Naive B cell (primary cell): ENCODE data around the gene AP2A2. TPM values are rescaled to one million over a fixed set of nuclear protein-coding genes. Genes with fewer than 3 reads are reported as not detected.
A peak's percentile ranks its signal among the peaks of the same experiment; 100 is the strongest.

ENCODE experiments used
- ATAC-seq, 2 donors: fragments of 150-1000 bp; cut with Tn5 transposase; 2 replicates each; pipeline ENCODE4 v1.10.0; 2021; ENCODE audit warnings: low read depth in 2 of 2, mild to moderate bottlenecking in 2 of 2, moderate library complexity in 2 of 2
- DNase-seq: peaks from one replicate; pipeline ENCODE4 v3.0.0; 2022
- H3K27ac Mint-ChIP-seq, 6 donors: one replicate each; pipeline ENCODE4 v1.8.0; 2020 to 2022; ENCODE audit warnings: mild to moderate bottlenecking in 6 of 6, mixed read lengths in 6 of 6, moderate library complexity in 5 of 6, inconsistent platforms in 2 of 6
- H3K27me3 Mint-ChIP-seq, 3 donors: one replicate each; pipeline ENCODE4 v1.8.0; 2021 to 2022; ENCODE audit warnings: mixed read lengths in 3 of 3, mild to moderate bottlenecking in 1 of 3
- H3K36me3 Mint-ChIP-seq, 2 donors: one replicate each; pipeline ENCODE4 v1.8.0; 2020 to 2022; ENCODE audit warnings: mixed read lengths in 2 of 2, inconsistent platforms in 1 of 2, mild to moderate bottlenecking in 1 of 2
- H3K4me1 Mint-ChIP-seq, 3 donors: one replicate each; pipeline ENCODE4 v1.8.0; 2020 to 2022; ENCODE audit warnings: mixed read lengths in 3 of 3, inconsistent platforms in 1 of 3, mild to moderate bottlenecking in 1 of 3, moderate library complexity in 1 of 3
- H3K4me3 Mint-ChIP-seq, 8 donors: one replicate each; pipeline ENCODE4 v1.8.0; 2020 to 2022; ENCODE audit warnings: mild to moderate bottlenecking in 8 of 8, mixed read lengths in 8 of 8, moderate library complexity in 8 of 8, inconsistent platforms in 2 of 8
- H3K9me3 Mint-ChIP-seq, 7 donors: one replicate each; pipeline ENCODE4 v1.8.0; 2020 to 2022; ENCODE audit warnings: mixed read lengths in 7 of 7, mild to moderate bottlenecking in 5 of 7, inconsistent platforms in 2 of 7, moderate library complexity in 1 of 7
- polyA plus RNA-seq, 6 donors: library from polyadenylated mRNA; unstranded; fragments of 300-500 nt; fragmentation: Illumina TruSeq; gene quantifications; one replicate each; pipeline ENCODE4 v1.2.3, GENCODE V29; 2021; ENCODE audit warnings: low read depth in 6 of 6

AP2A2 gene
- polyA plus RNA-seq, 6 donors from 2014 or later, result 3.3 to 9.2 (median 4.7) TPM

DNA sequence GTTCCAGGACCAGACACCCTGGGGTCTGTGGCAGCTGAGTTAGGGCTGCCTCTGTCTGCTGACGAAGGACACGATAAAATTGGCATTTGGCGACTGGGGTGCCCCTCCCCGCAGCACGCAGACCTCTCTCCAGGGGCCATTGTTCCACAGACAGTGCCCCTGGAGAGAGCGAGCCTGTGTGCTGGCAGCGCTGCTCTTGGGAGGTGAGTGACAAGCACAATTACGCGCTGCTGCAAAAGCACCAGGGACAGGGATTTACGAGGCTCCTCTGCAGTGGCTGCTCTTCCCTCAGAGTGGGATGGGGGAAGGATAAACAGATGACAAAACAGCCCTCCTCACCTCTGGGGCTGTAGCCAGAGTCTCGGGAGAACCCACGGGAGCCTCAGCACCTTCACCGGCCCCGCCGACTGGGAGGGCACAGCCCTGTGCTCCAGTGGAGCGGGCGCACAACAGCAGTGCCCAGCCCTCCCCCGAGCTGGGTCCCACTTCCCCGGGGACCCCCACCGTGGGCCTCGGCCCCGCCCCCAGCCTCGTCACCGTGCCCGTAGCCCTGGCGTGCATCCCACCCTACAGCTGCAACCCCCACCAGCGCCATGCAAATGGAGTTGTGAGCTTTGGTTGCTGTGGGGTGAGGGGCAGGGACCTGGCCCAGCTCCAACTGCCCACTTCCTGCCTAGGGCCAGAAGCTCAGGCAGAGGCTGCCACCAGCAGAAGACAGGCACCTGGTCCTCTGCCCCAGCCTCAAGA lies 34.7 kb upstream of the AP2A2 start:
- DNase-seq, result no peak
- H3K9me3 Mint-ChIP-seq, result no peaks in the 10 kb centered on the region
- H3K36me3 Mint-ChIP-seq, result peaks cover 0 to 9% of the 10 kb centered on the region in 2 donors
- H3K27ac Mint-ChIP-seq, result no peak overlapping the region
- no peak for ATAC-seq
- H3K4me3 Mint-ChIP-seq, result no peak overlapping the region
- peaks cover 0 to 14% (median 8%) of the 10 kb centered on the region in 3 donors for H3K4me1 Mint-ChIP-seq
- H3K27me3 Mint-ChIP-seq, result no peaks in the 10 kb centered on the region

DNA sequence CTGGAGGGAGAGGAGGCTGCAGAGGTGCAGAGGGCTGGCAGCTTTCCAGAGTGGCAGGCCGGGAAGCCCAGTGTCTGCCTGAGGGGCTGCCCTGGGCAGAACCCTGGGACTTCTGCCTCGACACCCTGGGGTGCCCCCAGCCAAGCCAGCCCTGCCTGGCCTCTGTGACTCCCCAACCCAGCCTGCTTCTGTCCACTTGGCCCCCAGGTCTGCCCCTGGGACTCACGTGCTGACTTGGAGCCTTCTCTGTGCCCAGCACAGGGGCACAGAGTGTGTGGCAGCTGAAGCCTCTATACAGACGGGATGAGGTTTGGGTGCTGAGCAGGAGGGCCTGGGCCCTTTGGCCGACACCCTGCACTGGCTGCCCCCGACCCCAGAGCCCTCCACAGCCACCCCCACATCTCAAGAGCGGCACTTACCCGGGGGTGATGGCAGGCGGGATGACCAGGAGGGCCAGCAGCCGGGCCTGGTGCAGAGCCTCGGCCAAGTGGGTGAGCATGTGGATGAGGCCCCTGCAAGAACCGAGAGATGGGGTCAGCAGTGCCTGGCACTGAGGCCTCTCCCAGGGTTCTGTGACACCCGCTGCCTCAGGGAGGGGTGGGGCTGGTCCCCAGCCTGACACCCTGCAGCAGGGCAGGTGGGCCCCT lies 32.5 kb upstream of the AP2A2 start:
- H3K4me1 Mint-ChIP-seq, result peaks cover 0 to 10% (median 4%) of the 10 kb centered on the region in 3 donors
- H3K27ac Mint-ChIP-seq, result no peak overlapping the region
- no peaks in the 10 kb centered on the region for H3K9me3 Mint-ChIP-seq
- ATAC-seq (no peak), DNase-seq (no peak)
- H3K36me3 Mint-ChIP-seq, result no peaks in the 10 kb centered on the region
- H3K4me3 Mint-ChIP-seq, result no peak overlapping the region
- H3K27me3 Mint-ChIP-seq, result no peaks in the 10 kb centered on the region

DNA sequence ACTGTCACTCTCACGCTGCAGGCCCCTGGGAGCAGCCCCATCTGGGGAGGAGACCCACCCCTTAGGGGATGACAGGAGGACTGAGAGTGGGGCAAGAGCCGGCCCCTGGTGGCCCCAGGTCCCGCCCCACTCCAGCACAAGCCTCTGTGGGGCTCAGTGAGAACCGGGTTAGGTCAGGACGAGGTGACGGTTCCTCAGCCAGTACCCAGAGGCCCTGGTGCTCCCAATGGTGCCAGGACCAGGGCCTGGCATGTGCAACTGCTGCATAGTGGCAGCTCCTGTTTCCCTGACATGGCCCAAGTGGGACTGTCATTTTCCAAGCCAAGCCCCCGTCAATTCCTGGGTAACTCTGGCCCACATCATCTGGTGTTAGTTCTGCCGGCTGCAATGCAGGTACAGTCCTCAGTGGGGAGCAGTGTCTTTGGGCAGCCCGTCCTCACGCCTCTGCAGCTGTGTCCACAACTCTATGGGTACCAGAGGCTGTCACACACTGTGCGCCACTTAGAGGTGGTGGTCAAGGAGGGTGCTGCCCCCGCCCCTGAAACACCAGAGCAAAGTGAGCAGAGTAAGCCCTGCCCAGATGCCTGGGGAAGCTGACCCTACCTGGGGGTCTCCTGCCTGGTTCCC lies 31.0 kb upstream of the AP2A2 start:
- ATAC-seq, result no peak

DNA sequence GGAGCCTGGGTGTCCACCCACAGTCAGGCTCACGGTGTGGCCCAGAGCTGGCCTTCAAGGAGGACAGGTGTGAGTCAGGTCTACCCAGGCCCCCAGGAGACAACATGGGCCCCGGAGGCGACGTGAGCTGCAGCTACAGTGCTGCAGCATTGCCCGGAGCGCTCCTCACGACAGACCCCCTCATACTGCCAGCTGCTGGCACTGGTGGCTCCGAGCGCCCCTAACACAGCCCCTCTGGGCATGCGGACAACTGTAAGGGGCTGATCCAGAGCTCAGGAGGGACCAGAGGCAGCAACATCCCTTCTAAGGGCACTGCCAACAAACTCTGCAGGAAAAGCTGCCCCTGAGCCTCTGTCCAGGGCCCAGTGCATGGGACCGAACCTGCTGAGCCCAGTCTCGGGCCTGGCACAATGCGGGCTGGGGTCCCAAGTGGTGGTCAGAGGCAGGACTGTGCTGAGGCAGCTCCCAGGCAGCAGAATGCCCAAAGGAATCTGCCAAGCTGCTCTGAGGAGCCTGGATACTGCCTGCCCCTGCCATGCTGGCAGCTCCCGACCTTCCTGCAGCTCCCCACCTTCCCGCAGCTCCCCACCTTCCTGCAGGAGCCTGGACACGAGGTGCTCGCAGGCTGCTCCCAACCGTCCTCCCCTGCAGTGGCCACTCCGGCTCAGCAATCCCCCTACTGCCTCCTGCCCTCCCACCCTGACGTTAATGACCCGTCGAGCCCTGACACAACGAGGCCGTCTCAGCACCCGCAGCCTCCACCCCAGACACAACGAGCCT lies 30.1 kb upstream of the AP2A2 start:
- Mint-ChIP-seq H3K27ac (no peak overlapping the region), H3K27me3 (no peaks in the 10 kb centered on the region), H3K4me3 (no peak overlapping the region), H3K36me3 (no peaks in the 10 kb centered on the region), H3K9me3 (no peaks in the 10 kb centered on the region), H3K4me1 (peaks cover 0 to 10% (median 0%) of the 10 kb centered on the region in 3 donors)
- DNase-seq (no peak), ATAC-seq (no peak)

More for the DNA sequence above, 31.0 kb upstream of the AP2A2 start:
- no peaks in the 10 kb centered on the region for H3K27me3 Mint-ChIP-seq
- no peak for DNase-seq
- H3K4me1 Mint-ChIP-seq, result peaks cover 0 to 10% (median 0%) of the 10 kb centered on the region in 3 donors
- H3K4me3 Mint-ChIP-seq, result no peak overlapping the region
- no peak overlapping the region for H3K27ac Mint-ChIP-seq
- no peaks in the 10 kb centered on the region for H3K9me3 Mint-ChIP-seq
- H3K36me3 Mint-ChIP-seq, result no peaks in the 10 kb centered on the region

DNA sequence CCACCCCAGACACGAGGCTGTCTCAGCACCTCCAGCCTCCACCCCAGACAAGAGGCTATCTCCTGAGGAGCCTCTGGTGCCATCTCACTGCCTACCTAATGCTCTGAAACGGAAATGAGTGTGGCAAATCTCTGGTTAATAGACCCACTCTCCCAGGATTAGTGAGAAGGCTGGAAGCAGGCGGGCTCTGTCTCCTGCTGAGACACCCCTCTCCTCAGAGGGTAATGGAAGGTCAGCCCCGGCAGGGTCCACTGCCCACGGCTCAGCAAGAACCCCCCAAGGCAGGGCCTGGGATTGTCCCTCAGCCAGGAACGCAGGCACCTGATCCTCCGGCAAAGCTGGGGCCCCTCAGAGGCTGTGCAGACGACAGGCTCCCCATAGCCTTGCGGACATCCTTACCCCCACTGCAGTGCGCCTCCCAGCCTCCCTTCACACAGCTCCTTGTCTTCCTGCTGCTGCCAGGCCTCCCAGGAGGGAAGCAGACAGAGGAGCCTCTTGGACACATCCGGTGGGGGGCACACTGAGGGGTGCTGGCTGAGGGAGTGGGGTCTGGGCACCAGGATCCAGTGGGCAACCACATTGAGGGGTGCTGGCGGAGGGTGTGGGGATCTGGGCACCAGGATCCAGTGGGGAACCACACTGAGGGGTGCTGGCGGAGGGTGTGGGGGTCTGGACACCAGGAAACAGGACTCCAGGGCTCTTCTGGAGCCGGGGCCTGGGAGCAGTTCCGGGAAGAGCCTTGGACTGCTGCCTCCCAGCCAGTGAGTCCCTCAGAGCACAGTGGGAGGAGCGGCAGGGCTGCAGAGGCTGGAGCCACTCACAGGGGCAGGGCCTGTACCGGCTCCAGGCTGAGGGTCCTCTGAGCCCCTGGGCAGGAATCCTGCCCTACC lies 28.2 kb upstream of the AP2A2 start:
- ATAC-seq (no peak), DNase-seq (no peak)
- H3K27ac Mint-ChIP-seq, result peak overlapping the region in 2 of 6 donors; percentile 36 to 57
- no peaks in the 10 kb centered on the region for H3K9me3 Mint-ChIP-seq
- no peaks in the 10 kb centered on the region for H3K27me3 Mint-ChIP-seq
- H3K4me1 Mint-ChIP-seq, result peaks cover 5 to 10% (median 5%) of the 10 kb centered on the region in 3 donors
- peaks cover 0 to 11% of the 10 kb centered on the region in 2 donors for H3K36me3 Mint-ChIP-seq
- no peak overlapping the region for H3K4me3 Mint-ChIP-seq

DNA sequence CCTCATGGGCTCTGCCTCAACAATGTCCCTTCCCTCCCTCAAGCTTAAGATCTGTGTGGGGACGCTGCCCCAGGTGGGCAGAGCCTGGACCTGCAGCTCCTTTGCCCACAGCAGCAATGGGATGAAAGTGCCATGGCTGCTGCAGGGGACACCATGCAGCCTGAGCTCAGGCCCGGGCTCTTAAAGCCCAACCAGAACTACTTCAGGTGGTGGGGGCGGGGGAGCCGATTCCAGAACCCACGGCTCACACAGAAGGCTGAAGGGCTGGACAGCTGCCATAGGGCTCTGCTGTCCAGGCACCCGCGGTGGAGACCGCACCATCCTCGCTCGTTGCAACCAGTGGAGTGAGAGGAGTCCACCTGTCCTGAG lies 27.5 kb upstream of the AP2A2 start:
- Mint-ChIP-seq H3K27me3 (no peaks in the 10 kb centered on the region), H3K4me1 (peaks cover 5 to 8% (median 8%) of the 10 kb centered on the region in 3 donors), H3K4me3 (no peak overlapping the region), H3K9me3 (no peaks in the 10 kb centered on the region), H3K36me3 (peaks cover 0 to 11% of the 10 kb centered on the region in 2 donors), H3K27ac (no peak overlapping the region)
- no peak for DNase-seq
- no peak for ATAC-seq

DNA sequence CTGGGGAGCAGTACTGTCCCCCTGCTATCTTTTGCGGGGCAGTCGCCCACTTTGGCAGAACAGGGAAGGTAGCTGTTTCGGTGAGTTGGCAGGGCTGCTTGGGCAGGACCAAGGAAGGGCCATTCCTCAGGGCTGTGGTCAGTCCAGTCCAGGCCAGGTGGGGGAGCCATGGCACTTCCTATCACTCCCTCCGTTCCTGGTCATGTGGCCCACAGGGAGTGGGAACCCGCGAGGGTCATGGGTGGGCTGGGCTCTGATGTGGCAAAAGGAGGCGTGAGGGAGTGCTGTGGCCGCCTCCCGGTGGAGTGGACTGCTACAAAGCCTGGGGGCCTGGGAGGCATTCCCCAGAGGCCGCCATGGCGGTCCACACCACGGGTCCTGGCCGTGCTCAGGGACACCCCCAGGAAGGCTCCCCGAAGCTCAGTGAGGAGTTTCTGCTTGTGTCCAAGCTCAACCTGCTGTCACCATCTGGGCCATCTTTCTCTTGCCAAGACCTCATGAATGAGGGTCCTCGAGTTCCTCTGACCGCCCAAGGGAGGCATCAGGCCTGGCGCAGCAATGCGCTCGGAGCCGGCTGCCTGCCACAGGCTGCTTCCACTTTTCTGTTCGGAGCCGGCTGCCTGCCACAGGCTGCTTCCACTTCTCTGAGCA lies 27.0 kb upstream of the AP2A2 start:
- no peak for DNase-seq
- no peaks in the 10 kb centered on the region for H3K9me3 Mint-ChIP-seq
- peaks cover 0 to 11% of the 10 kb centered on the region in 2 donors for H3K36me3 Mint-ChIP-seq
- ATAC-seq, result no peak
- peaks cover 5 to 8% (median 5%) of the 10 kb centered on the region in 3 donors for H3K4me1 Mint-ChIP-seq
- H3K27ac Mint-ChIP-seq, result no peak overlapping the region
- no peak overlapping the region for H3K4me3 Mint-ChIP-seq
- H3K27me3 Mint-ChIP-seq, result no peaks in the 10 kb centered on the region

DNA sequence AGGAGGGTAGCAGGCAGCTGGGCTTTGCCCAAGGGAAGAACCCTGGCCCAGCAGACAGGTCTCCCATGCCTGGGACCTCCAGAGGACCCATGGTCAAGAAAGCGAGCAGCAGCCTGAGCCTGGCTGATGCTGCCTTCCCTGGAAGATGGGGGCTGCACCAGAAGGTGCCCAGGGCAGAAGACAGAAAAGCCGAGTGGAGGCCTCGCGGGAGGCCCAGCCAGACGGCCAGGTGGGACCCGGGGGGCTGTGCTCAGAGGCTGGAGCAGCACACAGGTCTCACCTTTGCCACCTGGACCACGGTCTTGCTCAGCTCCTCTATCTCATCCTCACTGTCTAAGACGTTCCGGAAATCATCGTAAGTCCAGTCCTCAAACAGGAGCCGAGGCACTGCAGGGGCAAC lies 25.9 kb upstream of the AP2A2 start:
- Mint-ChIP-seq H3K9me3 (no peaks in the 10 kb centered on the region), H3K27me3 (no peaks in the 10 kb centered on the region), H3K27ac (no peak overlapping the region), H3K4me1 (peaks cover 5 to 10% (median 10%) of the 10 kb centered on the region in 3 donors), H3K36me3 (peaks cover 0 to 11% of the 10 kb centered on the region in 2 donors), H3K4me3 (no peak overlapping the region)
- no peak for ATAC-seq
- no peak for DNase-seq

DNA sequence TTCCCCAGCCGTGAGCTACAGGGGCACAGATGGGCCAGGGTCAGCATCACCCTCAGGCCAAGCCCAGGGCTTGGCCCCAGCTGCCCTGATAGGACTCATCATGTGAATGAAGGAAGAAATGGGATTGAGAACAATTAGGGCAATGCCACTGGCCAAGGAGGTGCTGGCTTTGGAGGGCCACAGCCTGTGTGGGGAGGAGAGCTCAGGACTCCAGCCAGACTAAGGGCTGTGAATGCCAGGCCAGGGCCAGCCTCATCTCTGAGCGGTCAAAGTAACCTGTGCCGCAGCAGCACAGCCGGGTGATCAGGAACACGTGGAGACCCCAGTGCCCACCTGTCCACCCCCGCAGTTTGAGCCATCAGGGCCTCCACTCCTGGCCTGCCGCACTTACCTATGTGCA lies 25.1 kb upstream of the AP2A2 start:
- DNase-seq (no peak), ATAC-seq (no peak)
- H3K27ac Mint-ChIP-seq, result no peak overlapping the region
- H3K4me3 Mint-ChIP-seq, result no peak overlapping the region
- no peaks in the 10 kb centered on the region for H3K9me3 Mint-ChIP-seq
- H3K27me3 Mint-ChIP-seq, result no peaks in the 10 kb centered on the region
- peaks cover 0 to 11% of the 10 kb centered on the region in 2 donors for H3K36me3 Mint-ChIP-seq
- H3K4me1 Mint-ChIP-seq, result peaks cover 5 to 11% (median 10%) of the 10 kb centered on the region in 3 donors

DNA sequence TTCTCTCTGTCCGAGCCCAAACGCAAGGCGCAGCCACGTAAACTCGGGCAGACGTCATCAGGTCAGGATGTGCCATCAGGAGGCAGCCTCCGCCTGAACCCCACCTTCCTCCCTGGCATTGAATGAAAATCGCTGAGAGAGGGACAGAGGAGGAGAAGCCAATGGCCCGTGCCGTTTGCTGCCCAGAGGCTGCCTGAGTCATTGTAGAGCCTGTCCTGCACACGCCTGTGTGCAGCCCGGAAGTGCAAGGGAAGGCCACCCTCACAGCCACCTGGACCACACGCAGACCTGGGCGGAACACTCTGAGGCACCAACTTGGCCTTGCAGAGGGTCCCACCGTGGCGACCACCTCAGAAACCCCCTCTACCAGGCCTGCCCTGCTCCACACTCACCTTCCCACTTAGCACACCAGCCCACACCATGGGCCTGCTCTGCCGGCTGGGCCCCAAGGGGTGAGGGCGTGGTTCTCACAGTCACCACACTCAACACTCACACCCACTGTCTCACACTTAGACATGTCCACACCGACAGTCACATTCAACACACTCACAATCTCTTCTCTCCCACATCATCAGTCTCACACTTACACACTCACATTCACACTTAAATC lies 24.1 kb upstream of the AP2A2 start:
- Mint-ChIP-seq H3K36me3 (peaks cover 0 to 11% of the 10 kb centered on the region in 2 donors), H3K27me3 (no peaks in the 10 kb centered on the region), H3K27ac (no peak overlapping the region), H3K4me3 (no peak overlapping the region), H3K9me3 (no peaks in the 10 kb centered on the region), H3K4me1 (peaks cover 0 to 14% (median 10%) of the 10 kb centered on the region in 3 donors)
- ATAC-seq (no peak), DNase-seq (no peak)

DNA sequence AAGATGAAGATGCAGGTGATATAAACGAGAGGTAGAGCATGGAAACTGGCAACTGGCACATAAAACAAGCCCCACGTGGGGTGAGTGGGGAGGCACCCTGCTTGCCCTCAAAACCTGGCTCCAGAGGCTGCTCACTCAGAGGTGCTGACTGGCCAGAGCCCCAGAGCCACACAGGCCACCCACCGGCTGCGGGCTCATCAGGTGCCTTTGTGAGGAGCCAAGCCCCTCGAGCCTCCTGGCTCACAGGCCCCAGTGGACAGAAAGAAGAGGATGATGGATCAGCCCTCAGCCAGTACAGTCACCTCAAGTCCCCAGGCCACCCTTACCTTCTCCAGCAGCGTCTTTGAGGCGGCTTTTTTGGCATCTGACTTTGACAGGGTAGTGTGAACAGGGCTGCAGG lies 21.3 kb upstream of the AP2A2 start:
- H3K36me3 Mint-ChIP-seq, result peaks cover 0 to 11% of the 10 kb centered on the region in 2 donors

DNA sequence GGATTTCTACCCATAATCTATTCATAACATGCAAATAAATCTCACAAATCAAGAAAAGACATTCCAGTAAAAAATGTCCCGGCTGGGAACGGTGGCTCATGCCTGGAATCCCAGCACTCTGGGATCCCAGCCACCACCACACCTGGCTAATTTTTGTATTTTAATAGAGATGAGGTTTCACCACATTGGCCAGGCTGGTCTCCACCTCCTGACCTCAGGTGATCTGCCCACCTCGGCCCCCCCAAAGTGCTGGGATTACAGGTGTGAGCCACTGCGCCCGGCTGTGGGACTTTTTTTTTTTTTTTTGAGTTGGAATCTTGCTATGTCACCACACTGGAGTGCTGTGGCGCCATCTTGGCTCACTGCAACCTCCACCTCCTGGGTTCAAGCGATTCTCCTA lies 19.7 kb upstream of the AP2A2 start:
- H3K27ac Mint-ChIP-seq, result peak overlapping the region in 1 of 6 donors; percentile 55
- H3K9me3 Mint-ChIP-seq, result no peaks in the 10 kb centered on the region
- no peak for ATAC-seq
- peaks cover 0 to 11% of the 10 kb centered on the region in 2 donors for H3K36me3 Mint-ChIP-seq
- DNase-seq, result no peak
- no peaks in the 10 kb centered on the region for H3K27me3 Mint-ChIP-seq
- H3K4me1 Mint-ChIP-seq, result peaks cover 28 to 36% (median 33%) of the 10 kb centered on the region in 3 donors
- peak overlapping the region in 1 of 8 donors; percentile 57 for H3K4me3 Mint-ChIP-seq

More for the DNA sequence above, 21.3 kb upstream of the AP2A2 start:
- Mint-ChIP-seq H3K4me1 (peaks cover 19 to 30% (median 26%) of the 10 kb centered on the region in 3 donors), H3K27ac (peak overlapping the region in 1 of 6 donors; percentile 49), H3K9me3 (no peaks in the 10 kb centered on the region), H3K27me3 (no peaks in the 10 kb centered on the region), H3K4me3 (no peak overlapping the region)
- ATAC-seq, result no peak
- DNase-seq, result no peak
